Measurements from ENCODE around the gene CRY1. TPM values are rescaled to one million over a fixed set of nuclear protein-coding genes. Genes with fewer than 3 reads are reported as not detected.
A peak's percentile ranks its signal among the peaks of the same experiment; 100 is the strongest.
"Not testable (repeated sequence)": the region's sequence is repeated elsewhere in the genome, so short reads cannot be mapped to it uniquely, and the experiment has no call there.

CRY1 gene
- total RNA-seq, 1 donor from 2014 or later = 17.6 TPM

DNA sequence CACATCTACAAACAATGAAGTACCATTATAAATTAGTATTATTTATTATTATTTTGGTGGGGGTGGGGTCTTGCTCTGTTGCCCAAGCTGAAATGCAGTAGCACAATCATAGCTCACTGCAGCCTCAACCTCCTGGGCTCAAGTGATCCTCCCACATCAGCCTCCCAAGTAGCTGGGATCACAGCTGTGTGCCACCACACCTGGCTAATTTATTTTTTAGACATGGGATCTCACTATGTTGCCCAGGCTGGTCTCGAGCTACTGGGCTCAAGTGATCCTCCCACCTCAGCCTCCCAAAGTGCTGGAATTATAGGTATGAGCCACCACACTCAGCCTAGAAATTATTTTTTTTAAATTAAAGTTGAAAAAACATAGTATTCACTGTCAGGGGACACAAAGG, 15.0 kb upstream of the CRY1 start:
- DNase-seq (ENCODE audit: low spot score) = not testable (repeated sequence)

DNA sequence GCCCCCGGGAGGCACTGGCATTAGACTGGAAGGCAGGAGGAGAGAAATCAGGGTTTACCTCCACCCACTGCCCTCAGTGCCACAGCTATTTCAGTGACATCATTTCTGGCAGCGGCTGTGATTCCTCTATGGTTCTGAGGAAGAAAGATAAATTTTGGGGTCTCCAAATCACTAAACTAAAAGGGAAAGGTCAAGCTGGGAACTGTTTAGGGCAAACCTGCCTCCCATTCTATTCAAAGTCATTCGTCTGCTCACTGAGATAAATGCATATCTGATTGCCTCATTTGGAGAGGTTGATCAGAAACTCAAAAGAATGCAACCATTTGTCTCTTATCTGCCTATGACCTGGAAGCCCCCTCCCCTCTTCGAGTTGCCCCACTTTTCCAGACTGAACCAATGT, 14.0 kb upstream of the CRY1 start:
- DNase-seq (ENCODE audit: low spot score) = no peak

GRCh38 chr12:107106241-107107025, 13.1 kb upstream of the CRY1 start:
- DNase-seq (ENCODE audit: low spot score) = no peak

DNA sequence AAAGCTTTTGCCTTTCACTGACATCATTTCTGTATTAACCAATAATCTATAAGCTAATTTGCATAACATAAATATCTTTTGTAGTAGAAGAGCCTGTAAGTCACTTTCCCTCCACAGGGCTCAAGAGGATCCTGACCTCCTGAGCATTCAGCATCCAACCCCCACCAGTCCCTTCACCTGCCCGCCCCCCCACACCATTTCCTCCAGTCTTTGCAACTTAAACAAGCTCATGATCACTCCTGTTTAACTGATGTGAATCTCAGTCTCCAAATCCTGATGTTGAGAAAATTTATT, 12.0 kb upstream of the CRY1 start:
- DNase-seq (ENCODE audit: low spot score) = no peak

- no peak for DNase-seq (ENCODE audit: low spot score)
Measured at GRCh38 chr12:107103516-107103915, 10.2 kb upstream of the CRY1 start.

DNA sequence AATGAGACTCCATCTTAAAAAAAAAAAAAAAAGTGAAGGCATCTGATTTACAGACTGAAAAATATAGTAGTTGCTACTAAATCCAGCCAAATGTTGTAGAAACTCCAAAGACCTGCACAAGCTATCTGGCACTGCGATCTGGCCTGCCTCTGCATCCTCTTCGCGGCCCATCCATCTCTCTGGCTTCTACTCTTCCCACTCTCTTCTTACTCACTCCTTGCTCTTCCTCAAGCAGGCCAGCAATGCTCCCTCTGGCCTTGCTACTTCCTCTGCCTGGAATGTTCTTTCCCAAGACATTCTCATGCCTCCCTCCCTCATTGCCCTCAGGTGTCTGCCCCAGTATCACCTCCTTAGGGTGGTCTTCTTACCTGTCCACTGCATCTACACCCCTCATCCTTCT, 9.7 kb upstream of the CRY1 start:
- no peak for DNase-seq (ENCODE audit: low spot score)

DNA sequence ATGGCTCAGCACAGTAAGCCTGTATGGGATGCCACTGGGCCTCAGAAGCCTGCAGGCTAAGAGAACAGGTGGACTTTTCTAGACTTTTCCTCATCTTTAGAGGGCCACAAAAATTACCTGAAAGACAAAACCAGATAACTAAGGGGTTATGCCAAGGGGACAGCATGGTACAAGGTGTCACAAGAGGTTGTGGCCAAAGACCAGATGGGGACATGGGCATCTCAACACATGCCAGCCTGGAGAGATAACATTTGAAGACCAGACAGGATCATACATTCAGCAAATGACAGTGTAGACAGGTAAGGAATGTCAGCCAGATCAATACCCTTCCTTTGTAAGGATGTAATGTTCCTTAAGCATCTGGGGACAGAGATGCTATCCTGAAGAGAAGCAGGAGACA, 8.9 kb upstream of the CRY1 start:
- DNase-seq (ENCODE audit: low spot score) = no peak

DNA sequence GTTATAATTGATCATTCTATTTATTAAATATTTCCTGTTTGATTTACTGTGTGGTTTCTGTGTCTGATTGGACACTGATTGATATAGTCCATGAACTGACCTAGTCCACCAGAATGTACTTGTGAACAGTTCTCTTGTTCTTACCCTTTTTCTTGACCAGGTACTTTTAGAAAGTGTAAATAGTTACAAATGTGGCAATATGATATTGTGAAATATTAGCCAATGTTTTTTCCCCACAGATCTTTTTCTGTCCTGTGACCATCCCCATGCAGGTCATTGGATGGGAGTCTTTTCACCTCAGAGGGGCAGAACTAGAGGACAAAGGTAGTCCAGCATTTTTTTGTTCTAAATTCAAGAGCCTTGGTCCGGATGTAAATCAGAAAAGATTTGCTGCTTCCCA, 8.3 kb upstream of the CRY1 start:
- no peak for DNase-seq (ENCODE audit: low spot score)

DNA sequence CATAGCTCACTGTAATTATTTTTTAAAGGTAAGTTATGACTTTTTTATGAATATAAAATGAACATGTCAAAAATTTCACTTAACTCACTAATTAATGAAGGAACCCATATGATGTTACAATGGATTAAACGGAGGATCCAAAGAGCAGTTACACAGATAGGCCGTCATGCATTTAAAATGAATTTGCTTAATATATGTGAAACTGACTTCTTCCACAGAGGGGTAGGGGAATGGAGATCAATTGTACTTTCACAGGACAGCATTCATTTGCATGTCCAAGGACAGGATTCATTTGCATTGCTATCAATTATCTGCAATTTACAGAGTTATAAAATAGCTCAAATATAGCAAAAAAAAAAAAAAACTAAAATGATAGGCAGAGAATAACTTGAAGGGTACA, 6.6 kb upstream of the CRY1 start:
- no peak for DNase-seq (ENCODE audit: low spot score)

GRCh38 chr12:107096571-107096970, 3.2 kb upstream of the CRY1 start:
- no peak for DNase-seq (ENCODE audit: low spot score)

DNA sequence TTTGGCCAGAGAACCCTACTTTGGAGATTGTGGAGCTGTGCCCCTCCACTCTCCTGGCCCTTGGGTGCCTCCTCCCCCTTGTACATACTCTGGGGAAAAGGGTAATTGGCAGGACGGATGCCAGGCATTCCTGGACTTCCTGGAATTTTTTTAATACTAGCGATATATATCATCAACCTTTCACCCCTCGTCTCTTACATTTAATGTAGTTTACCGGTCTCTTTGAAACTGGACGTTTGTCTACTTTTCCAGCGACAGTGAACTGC, 767 bp upstream of the CRY1 start:
- DNase-seq (ENCODE audit: low spot score) = no peak

DNA sequence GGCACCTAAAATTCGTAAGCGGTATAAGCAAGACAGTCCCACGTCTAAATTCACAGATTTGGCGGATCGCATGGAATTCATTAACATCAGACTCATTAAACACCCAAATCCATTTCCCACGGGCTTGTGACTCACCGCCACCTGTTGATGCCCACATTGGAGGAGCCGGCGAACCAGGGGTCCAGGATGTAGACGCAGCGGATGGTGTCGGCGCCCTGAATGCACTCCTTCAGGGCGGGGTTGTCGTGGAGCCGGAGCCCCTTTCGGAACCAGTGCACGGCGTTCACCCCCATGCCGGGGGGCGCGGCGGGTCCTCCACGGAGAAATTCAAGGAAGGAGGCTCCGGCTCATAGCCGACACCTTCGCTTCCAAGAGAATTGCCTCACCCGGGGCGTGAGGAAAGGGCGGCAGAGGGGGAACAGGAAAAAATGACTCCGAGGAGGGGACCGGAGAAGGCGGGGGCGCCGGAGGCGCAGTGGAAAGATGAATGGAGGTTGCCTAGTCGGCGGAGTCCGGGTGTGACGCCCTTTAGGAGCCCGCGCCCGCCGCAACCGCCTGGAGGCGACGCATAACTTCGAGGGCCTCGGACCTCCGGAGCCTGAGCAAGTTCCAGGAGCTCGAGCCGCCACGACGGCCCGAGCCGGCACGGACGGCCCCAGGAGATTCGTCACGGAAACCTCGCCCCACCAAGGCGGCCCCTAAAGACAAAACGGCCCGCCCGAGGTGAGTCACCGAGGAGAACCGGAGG, 506 bp downstream of the CRY1 start:
- DNase-seq (ENCODE audit: low spot score) = peak; percentile 35

DNA sequence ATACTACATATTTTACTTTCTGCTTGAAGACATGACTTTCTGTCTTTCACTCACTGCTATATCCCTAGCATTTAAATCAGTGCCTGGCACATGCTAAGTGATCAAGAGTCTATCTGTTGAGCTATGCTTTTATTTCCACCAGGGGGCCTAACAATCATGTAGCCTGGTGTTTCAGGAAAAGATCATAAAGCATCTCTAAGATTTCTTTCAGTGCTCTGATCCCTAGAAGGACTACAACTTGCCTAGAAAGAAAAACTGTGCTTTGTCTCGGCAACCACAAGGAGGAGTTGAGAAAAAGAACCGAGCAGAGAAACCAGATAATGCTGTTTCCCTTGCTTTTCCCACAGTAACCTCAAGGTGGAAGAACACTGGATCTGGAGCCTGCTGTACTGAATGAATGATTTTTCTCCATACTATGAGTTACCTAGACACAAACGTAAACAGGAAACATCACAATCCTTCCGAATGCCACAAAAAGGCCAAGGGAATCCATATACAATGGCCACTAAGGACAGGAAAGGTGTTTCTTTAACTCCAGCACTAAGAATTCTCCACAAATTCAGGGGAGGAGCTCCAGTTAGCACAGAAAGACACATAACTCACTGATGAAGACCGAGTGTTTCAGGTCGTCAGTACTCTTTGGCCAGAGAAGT, 1.2 kb downstream of the CRY1 start:
- peak; percentile 42 for DNase-seq (ENCODE audit: low spot score)

DNA sequence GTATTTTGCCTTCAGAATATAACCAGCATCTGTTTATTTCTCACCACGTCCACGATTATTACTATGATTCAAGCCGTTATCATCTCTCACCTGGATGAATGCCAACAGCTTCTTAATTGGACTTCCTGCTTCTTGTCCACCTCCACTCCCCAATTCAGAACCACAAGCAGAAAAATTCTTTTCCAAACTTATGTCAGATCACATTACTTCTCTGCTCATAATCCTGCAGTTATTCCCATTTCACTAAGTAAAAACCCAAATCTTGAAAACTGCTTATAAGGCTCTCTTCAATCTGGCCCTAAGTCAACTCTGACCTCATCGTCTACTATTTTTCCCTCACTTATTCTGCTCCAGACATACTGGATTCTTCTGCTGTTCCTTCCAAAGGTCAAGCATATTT, 2.0 kb downstream of the CRY1 start:
- DNase-seq (ENCODE audit: low spot score) = peak; percentile 21

DNA sequence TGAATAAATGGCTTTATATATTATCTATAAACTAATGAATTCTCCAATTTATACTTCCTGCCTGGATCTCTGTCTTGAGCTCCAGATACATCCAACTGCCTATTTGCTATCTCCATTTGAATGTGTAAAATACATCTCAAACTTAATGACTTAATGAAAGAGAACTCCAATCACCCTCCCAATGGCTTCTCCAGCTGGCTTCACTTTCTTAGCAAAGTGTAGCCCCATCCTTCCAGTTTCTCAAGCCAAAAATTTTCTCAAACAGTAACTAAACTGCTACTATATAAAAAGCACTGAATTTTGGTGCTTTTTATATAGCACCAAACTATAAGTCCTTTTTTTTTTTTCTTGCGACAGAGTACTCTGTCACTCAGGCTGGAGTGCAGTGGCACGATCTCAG, 2.6 kb downstream of the CRY1 start:
- DNase-seq (ENCODE audit: low spot score) = no peak

DNA sequence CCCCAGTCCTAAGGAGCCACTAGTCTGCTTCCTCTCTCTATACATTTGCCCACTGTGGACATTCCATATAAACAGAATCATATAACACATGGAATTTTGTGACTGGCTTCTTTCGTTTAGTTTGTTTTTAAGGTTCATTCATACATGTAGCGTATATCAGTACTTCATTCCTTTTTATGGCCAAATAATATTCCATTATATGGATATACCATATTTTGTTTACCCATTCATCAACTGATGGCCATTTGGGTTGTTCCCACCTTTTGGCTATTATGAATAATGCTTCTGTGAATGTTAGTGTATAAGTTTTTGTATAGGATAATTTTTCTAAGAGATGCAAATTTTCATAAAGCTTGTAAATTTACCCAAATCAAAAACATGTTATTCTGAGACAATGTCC, 4.4 kb downstream of the CRY1 start:
- DNase-seq (ENCODE audit: low spot score) = no peak

DNA sequence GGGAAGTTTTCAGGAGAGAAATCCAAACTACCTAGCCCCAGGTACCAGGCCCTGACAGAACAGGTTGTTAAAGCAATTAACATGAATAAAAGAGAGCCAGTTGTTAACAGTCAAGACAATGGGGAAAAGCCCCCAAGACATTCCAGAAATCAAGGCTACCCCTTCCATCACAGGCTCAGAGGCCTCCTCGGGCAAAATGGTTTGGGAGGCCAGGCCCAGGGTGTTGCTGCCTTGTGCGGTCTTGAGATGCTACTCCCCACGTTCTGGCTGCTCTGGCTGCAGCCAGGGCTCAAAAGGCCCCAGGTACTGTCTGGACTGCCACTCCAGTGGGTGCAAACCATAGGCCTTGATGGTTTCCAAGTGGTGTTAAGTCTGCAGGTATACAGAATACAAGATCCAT, 7.0 kb downstream of the CRY1 start:
- no peak for DNase-seq (ENCODE audit: low spot score)

DNA sequence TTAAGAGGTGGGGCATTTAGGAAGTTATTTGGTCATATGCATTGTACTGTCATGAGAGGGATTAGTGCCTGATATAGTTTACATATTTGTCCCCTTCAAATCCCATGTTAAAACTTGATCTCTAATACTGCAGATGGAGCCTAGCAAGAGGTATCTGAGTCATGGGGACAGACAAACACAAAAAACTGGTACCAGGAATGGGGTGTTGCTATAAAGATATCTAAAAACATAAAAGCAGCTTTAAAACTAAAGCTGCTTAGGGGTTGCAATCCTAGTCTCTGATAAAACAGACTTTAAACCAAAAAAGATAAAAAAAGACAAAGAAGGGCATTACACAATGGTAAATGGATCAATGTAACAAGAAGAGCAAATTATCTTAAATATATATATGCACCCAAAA, 11.6 kb downstream of the CRY1 start:
- DNase-seq (ENCODE audit: low spot score) = no peak

DNA sequence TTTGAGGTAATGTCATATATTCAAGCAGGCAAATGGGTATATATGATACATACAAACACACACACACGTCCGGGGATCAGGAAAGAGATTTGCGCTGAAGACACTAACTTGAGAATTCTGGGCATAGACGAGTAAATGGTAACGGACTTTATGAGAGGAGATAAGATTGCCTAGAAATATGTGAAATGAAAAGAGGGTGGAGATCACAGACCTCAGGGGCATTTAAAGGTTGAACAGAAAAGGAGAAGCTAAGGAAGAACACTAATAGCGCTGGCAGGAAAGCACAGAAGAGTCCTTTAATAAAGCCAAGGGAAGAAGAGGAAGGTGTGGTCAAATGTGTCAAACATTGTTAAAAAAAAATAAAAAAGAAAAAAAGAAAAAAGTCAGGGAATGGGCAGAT, 13.1 kb downstream of the CRY1 start:
- no peak for DNase-seq (ENCODE audit: low spot score)

DNA sequence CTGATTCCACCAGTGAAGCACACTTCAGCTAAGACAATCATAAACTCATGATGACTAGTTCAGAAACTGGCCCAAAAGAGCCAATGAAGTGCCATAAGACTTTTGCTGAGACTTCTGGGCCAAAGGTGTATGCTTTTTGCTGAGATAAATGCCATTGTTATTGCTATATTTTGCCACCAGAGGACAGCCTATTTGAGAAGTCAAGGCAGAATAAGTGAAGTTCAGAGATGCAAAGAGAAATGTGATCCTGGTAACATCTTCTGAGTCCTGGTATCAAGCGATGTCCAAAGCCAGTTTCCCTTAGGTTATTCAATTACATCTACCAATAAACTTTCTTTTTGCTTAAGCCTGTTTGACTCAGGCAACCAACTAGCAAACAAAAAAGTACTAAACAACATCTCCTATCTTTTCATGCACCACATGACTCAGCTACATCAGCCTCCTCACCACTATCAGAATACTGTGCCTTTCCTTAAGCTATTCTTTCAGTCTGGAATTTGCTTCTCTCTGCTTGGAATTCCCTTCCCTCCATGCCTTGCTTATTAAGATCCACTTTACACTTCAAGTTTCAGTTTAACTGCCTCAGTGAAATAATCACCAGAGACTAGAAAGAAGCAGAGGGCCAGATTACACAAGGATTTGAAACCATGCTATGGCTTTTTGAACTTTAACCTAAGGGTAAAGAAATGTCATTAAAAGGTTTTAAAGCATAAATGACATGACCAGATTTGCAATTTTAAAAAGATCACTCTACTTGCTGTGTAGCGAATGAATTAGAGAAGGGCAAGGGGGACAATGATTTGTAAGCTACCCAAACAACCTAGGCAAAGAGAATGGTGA, 14.0 kb downstream of the CRY1 start:
- DNase-seq (ENCODE audit: low spot score) = no peak

DNA sequence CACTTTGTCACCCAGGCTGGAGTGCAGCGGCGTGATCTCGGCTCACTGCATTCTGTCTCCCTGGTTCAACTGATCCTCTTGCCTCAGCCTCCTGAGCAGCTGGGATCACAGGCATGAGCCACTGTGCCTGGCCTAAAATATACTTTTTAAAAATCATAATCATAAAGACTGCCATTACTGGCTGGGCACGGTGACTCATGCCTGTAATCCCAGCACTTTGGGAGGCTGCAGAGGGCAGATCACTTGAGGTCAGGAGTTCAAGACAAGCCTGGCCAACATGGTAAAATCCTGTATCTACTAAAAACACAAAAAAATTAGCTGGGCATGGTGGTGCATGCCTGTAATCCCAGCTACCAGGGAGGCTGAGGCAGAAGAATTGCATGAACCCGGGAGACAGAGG, 20.1 kb downstream of the CRY1 start:
- DNase-seq (ENCODE audit: low spot score) = not testable (repeated sequence)

DNA sequence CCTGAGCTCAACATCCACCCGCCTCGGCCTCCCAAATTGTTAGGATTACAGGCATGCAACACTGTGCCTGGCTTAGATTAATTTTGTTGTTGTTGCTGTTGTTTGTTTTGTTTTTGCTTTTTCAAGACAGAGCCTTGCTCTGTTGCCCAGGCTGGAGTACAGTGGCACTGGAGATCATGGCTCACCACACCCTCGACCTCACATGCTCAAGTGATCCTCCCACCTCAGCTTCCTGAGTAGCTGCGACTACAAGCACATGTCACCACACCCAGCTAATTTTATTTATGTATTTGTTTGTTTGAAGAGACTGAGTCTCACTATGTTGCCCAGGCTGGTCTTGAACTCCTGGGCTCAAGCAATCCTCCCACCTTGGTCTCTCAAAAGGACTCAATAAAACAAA, 26.7 kb downstream of the CRY1 start:
- DNase-seq (ENCODE audit: low spot score) = no peak

GRCh38 chr12:107064687-107065086, 28.7 kb downstream of the CRY1 start:
- DNase-seq (ENCODE audit: low spot score) = no peak

Data from mucosa of gallbladder (tissue), 1 donor.